ENCODE data around the gene C18orf54. TPM values are rescaled to one million over a fixed set of nuclear protein-coding genes. Genes with fewer than 3 reads are reported as not detected.

C18orf54 gene
- total RNA-seq, 4 donors from 2014 or later = 2.9 to 17.1 (median 3.9) TPM

- no peaks in the 10 kb centered on the region for H3K9me3 ChIP-seq
- intact Hi-C loops (cut with DNase I; ENCODE audit: low total_unique reads) = no loop called here
- H3K4me1 ChIP-seq = no peaks in the 10 kb centered on the region
- no peaks in the 10 kb centered on the region for H3K27me3 ChIP-seq
- TF ChIP-seq CTCF (IDR thresholded peaks at IDR 0.05) = no peak
- TF ChIP-seq POLR2A (IDR thresholded peaks at IDR 0.05) = no peak
- DNase-seq = no peak
- H3K36me3 ChIP-seq = no peaks in the 10 kb centered on the region
- H3K4me3 ChIP-seq = no peak overlapping the region
- no peak overlapping the region for H3K27ac ChIP-seq
These were observed 58.7 kb downstream of the C18orf54 start for GRCh38 chr18:54416436-54416835.

- H3K27ac ChIP-seq = no peak overlapping the region
- no peak overlapping the region for H3K4me3 ChIP-seq
- no peaks in the 10 kb centered on the region for H3K27me3 ChIP-seq
- no peaks in the 10 kb centered on the region for H3K4me1 ChIP-seq
- intact Hi-C loops (cut with DNase I; ENCODE audit: low total_unique reads) = no loop called here
- no peaks in the 10 kb centered on the region for H3K9me3 ChIP-seq
- DNase-seq = no peak
- TF ChIP-seq POLR2A (IDR thresholded peaks at IDR 0.05) (no peak), CTCF (IDR thresholded peaks at IDR 0.05) (no peak)
- no peaks in the 10 kb centered on the region for H3K36me3 ChIP-seq
These were observed 66.1 kb downstream of the C18orf54 start for GRCh38 chr18:54423831-54424230.

GRCh38 chr18:54426085-54426665, 68.5 kb downstream of the C18orf54 start:
- intact Hi-C loops (cut with DNase I; ENCODE audit: low total_unique reads) = no loop called here
- no peaks in the 10 kb centered on the region for H3K9me3 ChIP-seq
- no peaks in the 10 kb centered on the region for H3K27me3 ChIP-seq
- H3K4me3 ChIP-seq = no peak overlapping the region
- no peaks in the 10 kb centered on the region for H3K4me1 ChIP-seq
- no peak for TF ChIP-seq POLR2A (IDR thresholded peaks at IDR 0.05)
- no peak for TF ChIP-seq CTCF (IDR thresholded peaks at IDR 0.05)
- no peak overlapping the region for H3K27ac ChIP-seq
- DNase-seq = no peak
- no peaks in the 10 kb centered on the region for H3K36me3 ChIP-seq

Small RNA genes within 50 kb of the gene (small RNA-seq; reads per million reads assigned to genes)
- 0.79 reads per million, percentile 33 among the genes with 10 or more reads in this experiment for gene SNRPGP2

Other genes starting within 250 kb of the C18orf54 start
- gene MBD2, start 133.2 kb upstream of the C18orf54 start, total RNA-seq = 10 to 100 TPM; 10.8 to 76.9 (median 26.0) TPM
- 100 to 1,000 TPM in 1 of 4 donors, 10 to 100 TPM in 3; 41.5 to 102 (median 65.3) TPM for gene POLI, start 88.4 kb upstream of the C18orf54 start, total RNA-seq
- not detected for gene STARD6, start within 50 bp of the C18orf54 start, total RNA-seq
- not detected for gene DYNAP, start 233.3 kb downstream of the C18orf54 start, total RNA-seq

Measured in uterus (tissue), 4 donors.